Stimulated activated CD8-positive, alpha-beta memory T cell treated with anti-CD3 and anti-CD28 coated beads, Interleukin-7, amount 100 ng/mL, for 1 hour (primary cell): ENCODE measurements around the gene KMT2C.
"Not testable (repeated sequence)": the region's sequence is repeated elsewhere in the genome, so short reads cannot be mapped to it uniquely, and the experiment has no call there.

Experiments
- DNase-seq, 2 donors: peaks; one replicate each; pipeline ENCODE4 v3.0.0-alpha.2; 2020; ENCODE audit warnings: low read depth in 2 of 2

Gene KMT2C

DNA sequence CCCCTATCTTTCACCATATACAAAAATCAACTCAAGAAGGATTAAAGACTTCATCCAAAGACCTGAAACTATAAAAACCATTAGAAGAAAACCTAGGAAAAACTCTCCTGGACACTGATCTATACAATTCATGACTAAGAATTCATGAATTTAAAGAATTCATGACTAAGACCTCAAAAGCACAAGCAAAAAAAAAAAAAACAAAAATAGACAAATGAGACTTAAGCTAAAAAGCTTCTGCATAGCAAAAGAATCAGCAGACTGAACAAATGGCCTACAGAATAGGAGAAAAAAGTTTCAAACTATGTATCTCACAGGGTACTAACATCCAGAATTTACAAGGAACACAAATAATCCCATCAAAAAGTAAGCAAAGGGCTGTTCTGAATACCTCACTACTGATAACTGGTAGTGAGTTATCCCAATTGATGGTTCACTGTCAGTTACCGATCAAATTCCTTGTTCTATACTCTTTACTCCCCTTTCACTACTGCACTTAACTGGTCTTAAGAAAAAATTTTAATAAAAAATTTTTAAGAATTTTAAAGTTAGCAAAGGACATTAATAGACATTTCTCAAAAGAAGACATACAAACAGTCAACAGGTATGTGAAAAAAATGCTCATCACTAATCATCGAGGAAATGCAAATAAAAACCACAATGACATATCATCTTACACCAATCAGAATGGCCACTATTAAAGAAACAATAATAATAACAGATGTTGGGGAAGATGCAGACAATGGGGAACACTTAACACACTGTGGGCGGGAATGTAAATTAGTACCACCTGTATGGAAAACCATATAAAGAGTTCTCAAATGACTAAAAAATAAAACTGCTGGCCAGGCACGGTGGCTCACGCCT, 33.2 kb downstream of the KMT2C start:
- no peak for DNase-seq

DNA sequence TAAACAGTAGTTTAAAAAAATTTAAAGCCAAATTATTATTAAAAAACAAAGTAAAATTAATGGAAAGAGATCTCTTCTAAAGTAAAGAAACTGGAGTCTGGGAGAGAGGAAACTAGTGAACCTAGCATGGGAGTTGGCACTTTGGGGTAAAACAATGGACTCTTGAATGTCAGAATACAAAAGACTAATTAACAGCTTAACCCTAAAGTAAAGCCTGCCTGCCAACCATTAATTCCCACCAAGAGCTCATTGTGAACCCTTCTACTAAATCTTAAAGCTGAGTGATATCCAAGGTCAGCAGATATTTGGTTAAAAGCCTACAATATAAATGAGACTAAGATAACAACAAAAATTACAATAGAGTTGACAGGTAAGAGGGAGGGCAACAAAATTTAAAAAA, 36.5 kb downstream of the KMT2C start:
- DNase-seq = no peak

DNA sequence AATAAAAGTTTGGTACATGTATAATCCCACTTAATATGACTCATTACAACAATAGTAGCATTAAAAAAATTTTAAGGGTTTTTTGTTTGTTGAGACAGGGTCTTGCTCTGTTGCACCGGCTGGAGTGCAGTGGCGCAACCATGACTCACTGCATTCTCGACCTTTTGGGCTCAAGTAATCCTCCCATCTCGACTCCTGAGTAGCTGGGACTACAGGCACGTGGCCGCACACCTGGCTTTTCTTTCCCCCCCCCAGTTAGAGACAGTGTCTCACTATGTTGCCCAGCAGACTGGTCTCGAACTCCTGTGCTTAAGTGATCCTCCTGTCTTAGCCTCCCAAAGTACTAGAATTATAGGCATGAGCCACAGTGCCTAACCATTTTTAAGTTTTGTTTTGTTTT, 40.7 kb downstream of the KMT2C start:
- DNase-seq = no peak

DNA sequence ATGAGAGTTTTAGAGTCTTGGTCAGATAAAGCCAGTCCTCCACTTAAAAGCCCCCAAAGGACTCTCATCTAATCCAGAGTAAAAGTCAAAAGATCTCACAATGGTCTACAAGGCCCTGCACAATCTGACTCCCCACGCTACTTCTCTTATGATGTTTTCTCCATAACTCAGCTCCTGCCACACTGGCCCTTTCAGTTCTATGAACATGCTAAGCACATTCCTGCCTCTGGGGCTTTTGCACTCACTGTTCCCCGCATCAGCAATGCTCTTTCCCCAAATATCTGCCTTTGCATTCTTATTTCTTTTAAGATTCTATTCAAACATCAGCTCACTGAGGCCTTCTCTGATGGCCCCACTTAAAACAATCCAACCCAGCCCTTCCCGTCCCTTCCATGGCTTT, 41.6 kb downstream of the KMT2C start:
- not testable (repeated sequence) for DNase-seq

DNA sequence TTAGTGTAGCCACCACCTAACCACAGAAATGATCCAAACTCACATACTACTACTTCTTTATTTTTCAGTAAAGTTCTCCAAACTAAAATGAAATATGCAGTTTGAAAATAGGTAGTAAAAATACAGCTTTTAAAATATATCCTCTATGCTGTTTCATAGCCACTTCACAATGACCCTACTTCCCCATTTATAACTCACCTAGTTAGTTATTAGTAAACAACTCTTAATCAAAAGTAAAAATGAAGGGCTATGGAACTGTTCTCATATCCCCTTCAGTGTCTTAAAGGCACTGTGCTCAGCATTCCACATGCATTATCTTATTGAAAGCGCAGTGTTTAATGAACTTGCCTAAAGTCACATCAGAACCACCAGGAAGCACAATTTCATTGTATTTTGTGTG, 43.5 kb downstream of the KMT2C start:
- no peak for DNase-seq

DNA sequence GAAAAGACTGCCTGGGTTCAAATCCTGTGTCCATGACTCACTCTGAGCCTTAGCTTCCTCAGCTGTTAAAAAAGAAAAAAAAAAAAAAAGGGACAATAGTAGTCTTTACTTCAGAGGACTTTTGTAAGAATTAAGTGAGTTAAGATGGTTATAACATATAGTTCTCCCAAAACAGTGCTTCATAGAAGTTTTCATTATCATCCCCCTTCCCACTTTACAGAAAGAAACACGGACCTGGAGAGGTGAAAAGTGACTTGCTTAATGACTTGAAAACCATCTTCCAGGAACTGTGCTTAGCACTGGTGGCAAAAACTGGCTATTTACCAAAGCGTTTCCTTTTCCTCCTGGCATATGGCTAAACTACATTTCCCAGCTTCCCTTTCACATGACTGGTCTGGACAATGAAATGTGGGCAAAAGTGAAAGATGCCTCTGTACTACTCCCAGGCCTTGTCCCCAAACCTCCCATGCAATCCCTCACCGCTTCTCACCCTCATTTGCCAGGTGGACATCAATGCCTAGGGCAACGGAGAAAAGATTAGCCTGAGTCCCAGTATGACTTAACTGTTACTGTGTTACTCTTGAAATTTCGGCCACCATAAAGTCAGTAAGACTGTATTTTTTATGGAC, 49.6 kb downstream of the KMT2C start:
- not testable (repeated sequence) for DNase-seq

DNA sequence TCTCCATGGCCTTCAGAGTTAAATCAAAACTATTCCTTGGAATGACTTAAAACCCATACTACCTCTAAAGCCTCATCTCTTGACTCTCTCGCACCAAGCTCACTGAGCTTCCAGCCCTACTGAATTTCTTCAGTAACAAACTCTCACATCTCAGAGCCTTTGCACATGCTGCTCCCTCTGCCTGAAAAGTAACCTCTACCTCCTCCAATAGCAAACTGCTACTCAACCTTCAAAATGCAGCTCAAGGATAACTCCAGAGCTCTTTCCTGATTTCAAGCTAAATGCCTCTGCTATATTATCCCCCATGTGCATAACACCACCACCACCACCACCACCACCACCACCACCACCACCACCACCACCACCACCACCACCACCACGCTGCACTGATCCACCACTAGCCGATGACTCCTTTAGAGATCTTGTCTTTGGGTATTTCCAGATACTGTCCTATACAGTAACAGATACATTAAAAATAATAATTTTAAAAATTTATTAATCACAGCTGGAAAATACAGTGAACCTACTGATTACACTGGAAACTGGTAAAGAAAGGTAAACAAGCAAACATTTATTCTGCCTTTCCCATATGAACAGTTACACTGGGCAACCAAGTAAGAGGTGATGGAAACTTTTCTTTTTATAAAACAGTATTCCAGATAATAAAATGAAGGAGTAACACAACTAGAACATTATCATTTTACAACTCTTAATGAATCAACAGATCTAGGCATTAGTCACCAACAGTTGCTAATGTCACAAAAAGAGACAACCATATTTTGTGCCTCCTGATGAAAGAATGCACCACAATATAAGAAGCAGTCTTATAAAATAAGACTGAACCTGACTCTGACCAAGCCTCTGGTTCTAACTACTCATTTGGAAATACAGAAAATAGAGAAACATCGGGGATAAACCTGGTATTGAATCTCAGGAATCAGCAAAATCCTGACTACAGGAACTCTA, 51.3 kb downstream of the KMT2C start:
- DNase-seq = not testable (repeated sequence)

DNA sequence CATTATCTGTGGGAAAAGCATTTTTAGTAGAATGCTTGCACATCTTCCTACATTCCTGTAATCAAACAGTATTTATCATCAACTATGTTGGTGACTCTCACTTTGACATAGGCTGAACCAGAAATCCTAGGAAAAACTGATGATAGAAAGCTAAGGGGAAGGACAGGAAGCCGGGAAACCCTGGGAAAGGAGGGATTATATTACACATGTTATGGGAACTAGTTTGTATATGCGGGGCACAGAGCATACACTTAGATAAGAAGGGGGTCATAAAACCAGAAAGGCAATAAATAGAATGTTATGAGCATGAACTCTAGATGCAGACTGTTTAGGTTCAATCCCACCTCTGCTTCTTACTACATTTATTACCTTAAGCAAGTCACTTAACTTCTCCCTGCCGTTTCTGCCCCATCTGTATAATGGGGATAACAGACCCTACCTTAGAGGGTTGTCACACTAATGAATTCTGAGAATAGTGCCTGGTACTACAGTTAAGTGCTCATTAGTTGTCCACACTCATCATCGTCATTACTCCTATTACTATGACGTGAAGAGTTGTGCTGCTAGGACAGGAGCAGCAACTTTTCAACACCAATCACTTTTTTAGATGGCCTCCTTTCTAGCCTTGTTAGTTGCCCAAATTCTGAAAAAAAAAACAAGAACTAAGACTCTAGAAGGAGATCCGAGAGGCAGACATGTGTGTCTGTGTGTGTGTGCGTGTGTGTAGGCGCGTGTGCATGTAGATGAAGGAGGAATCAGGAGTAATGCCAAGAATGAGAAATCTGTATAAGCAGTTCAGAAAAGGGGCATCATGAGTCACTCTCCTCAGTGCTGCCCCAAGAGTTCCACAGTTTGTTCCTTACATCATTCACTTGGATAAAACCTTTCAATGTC, 52.2 kb downstream of the KMT2C start:
- DNase-seq = no peak

DNA sequence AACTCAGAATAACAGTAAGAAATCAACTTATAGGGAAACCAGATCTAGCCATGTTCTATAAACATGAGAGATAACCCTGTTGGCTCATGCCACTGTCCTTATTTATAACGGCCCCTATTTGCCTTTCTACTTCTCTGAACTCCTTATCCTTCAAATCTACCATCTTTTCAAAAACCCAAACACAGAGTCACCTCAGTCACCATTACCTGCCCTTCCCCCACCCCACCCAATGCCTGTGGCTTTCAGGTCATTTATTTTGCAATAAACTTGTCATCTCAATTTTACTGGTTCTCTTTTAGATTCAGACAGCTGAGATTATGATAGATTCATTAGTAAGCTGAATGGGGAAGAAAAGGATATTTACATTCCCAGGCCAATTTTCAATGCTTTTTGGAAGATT, 53.6 kb downstream of the KMT2C start:
- DNase-seq = no peak

DNA sequence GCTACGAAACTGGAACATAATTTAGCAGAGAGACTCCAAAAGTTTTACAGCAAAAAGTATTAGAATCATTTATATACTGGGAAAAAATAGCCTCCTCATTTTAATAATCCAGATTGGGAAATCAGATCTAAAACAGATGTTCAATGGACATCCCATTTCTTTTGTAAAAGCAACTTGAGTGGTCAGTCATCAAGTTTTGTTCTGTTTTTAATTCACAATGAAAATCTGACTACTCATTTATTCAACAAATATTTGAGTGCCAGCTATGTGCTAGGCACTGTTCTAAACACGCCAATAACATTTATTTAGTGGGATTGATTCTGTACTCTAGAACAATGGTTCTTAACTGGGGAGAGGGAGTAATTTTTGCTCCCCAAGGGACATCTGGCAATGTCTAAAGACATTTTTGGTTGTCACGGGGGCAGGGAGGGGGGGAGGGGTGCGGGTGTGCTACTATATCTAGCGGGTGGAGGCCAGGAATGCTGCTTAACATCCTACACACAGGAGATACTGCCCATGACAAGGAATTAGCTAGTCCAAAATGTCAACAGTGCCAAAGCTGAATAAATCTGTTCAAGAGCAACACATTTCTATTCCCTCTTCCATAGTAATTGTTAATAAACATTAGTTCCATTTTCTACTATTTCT, 54.7 kb downstream of the KMT2C start:
- DNase-seq = not testable (repeated sequence)

DNA sequence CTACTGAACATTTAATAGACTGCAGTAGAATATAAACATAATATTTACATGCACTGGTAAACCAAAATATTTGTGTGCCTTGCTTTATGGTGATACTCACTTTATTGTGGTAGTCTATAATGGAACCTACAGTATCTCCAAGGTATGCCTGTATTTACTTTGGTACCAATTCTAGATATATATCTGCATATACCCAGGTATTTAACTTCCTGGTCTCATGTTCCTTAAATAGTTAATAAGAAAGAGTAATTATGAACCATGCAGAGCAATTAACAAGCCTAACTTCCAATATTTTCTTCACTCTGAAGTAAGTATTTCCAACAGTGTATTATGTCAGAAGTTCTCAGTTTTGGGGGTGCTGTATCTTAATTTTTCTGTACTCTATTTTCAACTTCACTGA, 57.3 kb downstream of the KMT2C start:
- not testable (repeated sequence) for DNase-seq

DNA sequence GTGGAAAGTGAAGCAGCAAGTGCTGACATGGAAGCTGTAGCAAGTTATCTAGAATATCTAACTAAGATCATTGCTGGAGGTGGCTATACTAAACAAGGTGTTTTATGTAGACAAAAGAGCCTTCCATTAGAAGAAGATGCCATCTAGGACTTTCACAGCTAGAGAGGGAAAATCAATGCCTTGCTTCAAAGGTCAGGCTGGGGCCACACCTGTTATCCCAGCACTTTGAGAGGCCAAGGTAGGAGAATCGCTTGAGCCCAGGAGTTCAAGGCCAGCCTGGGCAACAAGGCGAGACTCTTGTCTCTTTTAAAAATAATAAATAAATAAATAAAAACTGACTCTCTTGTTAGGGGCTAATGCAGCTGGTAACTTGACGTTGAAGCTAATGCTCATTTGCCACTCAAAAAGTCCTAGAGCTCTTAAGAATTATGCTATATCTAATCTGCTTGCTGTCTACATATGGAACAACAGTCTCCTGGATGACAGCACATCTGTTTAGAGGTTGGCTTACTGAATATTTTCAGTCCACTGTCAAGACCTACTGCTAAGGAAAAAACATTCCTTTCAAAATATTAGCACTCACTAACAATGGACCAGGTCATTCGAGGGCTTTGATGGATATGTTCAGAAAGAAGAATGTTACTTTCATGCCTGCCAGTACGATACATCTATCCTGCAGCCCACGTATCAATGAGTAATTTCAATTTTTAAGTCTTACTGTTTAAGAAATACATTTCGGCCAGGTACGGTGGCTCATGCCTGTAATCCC, 58.9 kb downstream of the KMT2C start:
- not testable (repeated sequence) for DNase-seq

DNA sequence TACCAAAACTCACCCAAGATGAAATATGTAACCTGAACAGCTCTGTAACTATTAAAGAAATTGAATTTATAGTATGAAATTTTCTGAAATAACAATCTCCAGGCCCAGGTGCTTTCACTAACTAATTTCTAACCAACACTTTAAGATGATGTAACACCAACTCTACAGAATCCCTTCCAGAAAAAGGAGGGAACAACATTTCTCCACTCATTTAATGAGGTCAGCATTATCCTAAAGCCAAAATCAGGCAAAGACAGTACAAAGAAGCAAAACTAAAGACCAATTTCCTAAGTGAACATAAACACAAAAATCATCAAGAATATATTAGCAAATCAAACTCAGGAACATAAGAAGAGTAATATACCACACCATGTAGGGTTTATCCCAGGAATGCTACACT, 65.5 kb downstream of the KMT2C start:
- no peak for DNase-seq

DNA sequence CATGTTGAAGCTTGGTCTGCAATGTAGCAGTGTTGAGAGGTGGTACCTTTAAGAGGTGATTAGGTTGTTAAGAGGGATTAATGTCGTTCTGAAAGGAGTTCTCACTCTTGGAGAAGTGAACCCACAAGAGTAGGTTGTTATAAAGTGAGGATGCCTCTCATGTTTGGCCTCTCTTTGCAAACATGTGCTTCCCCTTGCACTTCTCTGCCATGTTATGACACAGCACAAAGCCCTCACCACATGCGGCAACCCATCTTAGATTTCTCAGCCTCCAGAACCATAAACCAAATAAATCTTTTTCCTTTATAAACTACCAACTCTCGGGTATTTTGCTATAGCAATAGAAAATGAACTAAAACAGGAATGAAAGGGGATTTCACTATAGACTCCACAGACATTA, 66.3 kb downstream of the KMT2C start:
- DNase-seq = no peak

DNA sequence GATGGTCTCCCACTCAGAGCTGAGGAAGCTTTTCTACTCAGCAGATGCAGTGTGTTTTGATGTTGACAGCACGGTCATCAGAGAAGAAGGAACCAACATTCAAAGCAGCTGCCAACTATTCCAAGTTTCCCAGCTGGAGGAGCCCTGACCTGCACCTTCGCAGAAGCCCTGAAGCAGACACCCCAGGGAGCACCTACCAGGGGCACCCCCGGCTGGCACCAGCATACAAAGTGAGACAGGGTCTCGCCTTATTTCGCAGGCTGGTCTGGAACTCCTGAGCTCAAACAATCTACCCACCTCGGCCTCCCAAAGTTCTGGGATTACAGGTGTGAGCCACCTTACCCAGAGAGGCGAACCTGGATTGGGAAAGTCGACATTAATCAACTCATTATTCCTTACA, 68.6 kb downstream of the KMT2C start:
- no peak for DNase-seq

DNA sequence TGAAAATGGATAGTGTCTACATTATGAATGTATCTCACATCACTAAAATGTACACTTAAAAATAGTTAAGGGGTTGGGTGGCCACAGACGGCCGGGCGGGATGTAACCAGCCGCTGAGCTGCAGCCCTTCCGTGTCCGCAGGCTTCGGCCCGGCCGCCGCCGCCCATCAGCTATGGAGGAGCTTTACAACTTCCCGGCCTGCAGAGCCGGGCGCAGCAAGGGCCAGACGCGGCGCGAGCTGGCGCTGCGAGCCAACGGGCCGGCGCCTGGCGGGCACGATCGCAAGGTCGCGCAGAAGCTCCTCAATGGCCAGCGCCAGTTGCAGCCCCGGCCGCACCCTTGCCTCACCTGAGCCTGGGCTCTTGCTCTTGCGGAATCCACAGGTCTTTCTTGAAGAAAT, 69.1 kb downstream of the KMT2C start:
- no peak for DNase-seq

DNA sequence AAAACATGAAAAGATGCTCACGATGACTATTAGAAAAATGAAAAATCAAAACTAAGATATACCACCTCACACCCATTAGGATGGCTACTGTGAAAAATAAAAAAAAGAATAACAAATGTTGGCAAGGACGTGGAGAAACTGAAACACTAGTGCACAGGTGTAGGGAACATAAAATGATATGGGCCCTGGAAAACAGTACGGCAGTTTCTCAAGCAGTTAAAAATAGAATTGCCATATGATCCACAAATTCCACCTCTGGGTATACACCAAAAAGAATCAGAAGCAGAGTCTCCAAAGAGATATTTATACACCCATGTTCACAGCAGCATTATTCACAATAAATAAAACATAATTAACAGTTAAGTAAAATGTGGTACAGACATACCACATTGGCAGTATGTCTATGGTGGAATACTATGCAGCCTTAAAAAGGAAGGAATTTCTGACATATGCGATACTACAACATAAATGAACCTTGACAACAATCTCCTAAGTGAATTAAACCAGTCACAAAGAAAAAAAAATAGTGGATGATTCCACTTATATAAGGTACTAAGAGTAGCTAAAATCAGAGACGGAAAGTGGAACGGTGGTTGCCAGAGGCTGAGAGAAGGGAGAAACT, 69.7 kb downstream of the KMT2C start:
- no peak for DNase-seq

DNA sequence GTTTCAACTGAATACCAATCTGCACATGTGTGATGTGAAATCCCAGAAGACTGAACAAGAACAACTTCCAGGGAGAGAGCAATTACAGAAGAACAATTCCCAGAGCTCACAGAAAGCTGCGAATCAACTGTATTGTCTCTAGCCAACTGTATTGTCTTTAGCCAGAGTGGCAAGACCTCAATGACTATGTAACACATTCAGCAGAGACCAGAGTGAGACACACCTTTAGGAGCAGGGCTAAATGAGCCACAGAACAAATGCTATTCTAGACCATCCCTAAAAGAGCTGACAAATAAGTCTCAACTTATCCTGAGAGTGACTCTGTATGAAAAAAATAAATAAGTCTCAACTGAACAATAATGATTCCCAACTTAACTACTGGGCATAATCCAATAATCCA, 72.0 kb downstream of the KMT2C start:
- no peak for DNase-seq

DNA sequence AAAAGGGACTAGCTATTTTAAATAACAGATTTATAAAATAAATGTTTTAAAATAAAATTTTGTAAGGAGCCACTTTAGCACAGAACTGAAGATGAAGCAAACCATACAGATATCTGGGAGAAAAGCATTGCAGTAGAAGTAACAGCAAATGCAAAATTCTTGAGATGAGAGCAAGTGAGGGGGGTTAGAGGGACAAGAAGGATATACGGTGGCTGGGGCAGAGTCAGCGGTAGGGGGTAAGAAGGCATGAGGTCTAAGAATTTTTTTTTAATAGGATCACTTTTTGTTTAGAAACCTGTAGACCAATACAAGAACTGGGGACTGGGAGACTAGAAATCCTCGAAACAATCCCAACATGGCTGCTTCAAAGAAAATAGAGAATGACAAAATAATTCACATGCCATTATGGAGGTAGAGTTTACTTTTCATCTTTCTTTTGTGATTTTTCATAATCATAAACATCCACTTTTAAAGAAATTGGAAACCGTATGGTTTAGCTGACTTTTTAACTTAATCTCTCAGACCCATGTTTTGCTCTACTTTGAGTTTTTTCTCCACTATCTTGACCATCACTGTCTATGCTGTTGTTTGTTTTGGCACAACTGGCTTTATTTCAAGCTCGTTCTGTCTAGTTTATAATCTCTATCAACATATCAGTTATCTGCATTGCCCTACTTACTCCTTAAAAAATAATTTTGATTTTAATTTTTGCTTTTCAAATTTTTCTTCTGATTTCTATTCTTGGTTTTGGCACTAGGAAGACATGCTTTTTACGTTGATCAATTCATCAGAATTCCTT, 73.5 kb downstream of the KMT2C start:
- no peak for DNase-seq
